HG03045 (cell line): ENCODE data around the gene RPSA.
"Not testable (repeated sequence)": the region's sequence is repeated elsewhere in the genome, so short reads cannot be mapped to it uniquely, and the experiment has no call there.

ENCODE experiments used
- ATAC-seq: cut with Tn5 transposase; IDR thresholded peaks from one replicate; pipeline ENCODE4 v1.9.1; 2021; ENCODE audit warnings: mild to moderate bottlenecking, moderate library complexity; ENCODE audit not compliant: unreplicated experiment

Gene RPSA

DNA sequence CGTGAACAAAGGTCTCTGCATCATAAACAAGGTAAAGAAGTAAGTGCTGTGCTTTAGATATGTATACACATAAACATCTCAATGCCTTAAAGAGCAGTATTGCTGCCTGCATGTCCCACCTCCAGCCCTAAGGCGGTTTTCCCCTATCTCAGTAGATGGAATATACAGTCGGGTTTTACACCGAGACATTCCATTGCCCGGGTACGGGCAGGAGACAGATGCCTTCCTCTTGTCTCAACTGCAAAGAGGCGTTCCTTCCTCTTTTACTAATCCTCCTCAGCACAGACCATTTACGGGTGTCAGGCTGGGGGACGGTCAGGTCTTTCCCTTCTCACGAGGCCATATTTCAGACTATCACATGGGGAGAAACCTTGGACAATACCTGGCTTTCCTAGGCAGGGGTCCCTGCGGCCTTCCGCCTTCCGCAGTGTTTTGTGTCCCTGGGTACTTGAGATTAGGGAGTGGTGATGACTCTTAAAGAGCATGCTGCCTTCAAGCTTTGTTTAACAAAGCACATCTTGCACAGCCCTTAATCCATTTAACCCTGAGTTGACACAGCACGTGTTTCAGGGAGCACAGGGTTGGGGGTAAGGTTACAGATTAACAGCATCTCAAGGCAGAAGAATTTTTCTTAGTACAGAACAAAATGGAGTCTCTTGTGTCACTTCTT, 12.2 kb downstream of the RPSA start:
- not testable (repeated sequence) for ATAC-seq

DNA sequence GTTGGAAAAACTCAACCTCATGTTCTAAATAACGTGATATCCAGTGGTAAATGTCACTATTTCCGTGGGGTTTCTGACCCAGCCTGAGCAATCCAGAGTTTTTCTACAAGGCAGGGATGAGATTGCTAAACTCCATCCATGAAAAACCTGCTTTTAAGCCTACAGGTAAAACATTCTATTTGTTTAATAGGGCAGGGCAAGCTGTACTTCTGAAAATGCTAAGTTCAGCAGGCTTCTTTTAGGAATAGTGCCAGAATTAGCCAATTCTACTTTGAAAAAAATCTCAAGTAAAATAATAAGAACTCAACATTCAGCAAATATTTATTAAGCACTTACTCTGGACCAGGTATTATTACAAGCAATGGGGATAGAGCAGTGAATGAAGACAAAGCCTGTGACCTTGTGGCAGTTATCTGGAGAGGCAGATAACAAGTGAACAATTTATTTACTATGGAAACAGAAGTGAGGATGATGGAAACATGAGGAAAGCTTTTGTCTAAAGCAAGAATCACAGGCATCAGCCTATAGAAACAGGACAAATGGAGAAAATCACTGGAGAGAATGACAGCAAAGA, 13.3 kb downstream of the RPSA start:
- ATAC-seq, result no peak

DNA sequence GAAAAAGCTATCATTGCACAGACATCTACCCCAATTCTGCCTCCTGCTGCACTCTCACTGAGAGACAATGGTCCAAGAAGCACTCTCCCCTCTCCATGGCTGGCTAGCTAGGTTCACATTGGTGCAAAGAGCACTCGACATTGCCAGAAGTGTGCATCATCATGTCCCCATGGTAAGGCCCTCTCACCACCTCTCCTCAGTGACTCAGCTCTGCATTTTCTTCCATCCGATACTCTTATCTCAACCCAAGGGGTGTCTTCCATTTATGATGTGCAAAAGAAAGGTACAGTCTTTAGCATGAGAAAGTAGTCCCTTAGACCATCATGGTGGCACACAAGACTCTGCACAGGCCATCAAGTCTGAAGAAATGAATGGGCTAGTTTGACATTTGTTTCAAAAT, 14.0 kb downstream of the RPSA start:
- no peak for ATAC-seq

DNA sequence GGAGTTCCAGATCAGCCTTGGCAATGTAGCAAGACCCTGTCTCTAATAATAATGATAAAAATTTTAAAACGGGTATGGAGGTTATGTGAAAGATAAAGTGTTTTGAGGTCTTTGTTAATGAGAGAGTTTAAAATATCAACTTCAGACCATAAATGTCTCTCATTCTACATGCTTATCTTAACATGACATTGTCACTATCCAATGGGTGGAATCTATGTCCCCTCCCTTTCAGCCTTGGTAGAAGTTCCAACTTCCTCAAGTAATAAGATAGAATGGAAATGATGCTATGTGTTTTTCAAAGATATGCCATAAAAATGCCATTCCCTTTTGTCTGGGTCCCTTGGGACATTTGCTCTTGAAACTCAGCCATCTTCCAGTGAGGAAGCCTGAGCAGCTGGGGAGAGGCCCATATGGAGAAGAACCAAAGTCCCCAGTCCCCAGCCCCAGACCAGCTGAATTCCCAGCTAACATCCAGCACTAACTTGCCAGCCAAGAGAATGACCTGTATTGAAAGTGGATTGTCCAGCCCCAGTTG, 17.0 kb downstream of the RPSA start:
- ATAC-seq, result no peak

DNA sequence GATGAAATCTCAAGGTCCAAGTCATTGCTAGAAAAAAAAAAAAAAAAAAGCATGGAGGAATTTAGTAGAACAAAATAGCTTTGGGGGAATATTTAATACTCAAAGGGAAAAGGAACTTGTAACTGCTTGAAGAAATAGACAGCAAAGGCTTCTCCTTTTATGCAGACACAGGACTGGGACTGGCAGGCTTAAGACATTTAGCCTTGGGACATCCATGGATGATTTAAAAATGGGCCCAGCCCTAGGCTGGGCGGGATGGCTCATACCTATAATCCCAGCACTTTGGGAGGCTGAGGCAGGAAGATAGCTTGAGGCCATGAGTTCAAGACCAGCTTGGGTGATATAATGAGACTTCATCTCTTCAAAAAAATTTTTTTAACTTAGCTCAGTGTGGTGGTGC, 19.8 kb downstream of the RPSA start:
- ATAC-seq, result no peak

DNA sequence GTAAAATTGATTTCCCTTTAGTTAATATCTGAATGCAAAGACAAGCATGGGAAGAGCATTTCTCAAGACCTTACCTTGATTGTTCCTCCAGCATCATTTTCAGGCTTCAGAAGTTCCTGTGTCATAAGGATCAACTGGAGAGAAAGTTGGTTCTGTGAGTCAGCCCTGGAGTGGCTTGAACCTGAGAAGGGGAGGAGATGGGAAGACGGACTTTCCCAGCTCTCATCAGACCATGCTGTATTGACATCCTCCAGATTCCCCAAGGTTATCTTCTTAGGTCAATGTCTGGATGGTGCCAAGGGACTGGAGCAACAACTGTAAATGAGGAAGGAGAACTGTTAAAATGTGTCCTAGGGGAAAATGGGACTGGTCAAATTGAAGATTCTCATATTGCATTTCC, 21.0 kb downstream of the RPSA start:
- ATAC-seq, result no peak

DNA sequence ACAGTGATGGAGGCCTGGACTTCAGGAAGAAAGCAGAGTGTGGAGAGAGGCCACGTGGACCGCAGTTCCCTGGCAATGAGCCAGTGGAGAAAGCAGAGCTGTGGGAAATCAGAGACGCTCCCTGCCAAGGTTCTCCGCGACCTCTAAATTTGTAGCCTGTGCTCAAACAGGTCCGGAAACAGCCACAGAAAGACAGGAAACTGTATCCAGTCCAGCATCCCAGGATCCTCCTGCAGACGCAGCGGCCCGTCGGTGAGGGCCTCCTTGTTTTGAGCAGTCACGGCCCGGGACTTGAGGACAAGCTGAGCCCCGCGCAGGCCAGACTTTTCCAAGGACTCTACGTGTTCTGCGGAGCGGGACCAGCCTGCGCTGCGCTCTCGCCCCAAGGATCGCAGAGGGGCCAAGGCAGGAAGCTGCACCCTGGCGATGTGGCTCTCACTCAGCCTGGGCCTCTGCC, 22.3 kb downstream of the RPSA start:
- ATAC-seq, result no peak

DNA sequence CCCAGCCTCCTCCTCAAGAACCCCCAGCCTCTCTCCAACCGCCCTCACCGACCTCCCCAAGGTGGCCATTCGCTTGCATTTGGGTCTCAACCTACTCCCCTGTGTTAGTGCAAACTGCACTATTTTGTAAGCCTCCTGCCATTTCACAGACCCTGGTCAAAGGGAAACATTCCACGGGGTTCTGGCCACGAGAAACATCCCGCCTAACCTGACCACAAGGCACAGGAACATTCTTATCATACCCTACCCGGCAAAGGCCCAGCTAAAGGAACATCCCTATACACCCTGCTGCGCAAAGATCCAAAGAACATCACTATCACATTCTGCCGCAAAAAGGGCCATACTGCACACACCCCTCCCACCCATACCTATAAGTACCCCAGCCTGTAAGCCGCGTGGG, 22.9 kb downstream of the RPSA start:
- ATAC-seq, result no peak

DNA sequence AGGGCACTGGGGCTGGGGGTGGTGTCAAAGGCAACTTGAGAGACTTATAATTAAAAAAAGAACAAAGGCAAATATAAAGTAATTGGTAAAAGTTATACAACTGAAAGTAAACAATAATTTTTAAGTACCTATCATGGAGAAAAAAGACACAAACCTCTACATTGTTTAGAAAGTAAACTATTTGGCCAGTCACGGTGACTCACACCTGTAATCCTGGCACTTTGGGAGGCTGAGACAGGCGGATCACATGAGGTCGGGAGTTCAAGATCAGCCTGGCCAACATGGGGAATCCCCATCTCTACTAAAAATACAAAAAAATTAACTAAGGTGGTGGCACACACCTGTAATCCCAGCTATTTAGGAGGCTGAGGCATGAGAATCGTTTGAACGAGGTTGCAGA, 25.8 kb downstream of the RPSA start:
- no peak for ATAC-seq

DNA sequence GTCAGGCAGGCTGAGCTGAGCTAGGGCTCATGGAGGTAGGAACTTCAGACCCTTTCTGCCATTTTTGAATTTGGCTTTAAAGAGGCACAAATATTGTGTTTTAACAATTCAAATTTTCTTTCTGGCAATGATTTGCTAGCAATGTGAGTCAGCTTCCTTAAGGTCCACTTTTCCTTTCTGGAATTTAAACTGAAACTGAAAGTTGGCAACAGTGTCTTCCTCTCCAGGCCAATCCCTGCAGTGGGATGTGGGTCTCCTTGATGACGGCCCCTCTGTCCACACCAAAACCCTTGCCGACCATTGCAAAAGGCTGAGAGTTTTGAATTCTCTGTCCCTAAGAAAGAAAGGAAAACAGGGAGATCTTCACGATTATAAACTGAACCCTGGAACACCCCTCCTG, 27.1 kb downstream of the RPSA start:
- no peak for ATAC-seq

DNA sequence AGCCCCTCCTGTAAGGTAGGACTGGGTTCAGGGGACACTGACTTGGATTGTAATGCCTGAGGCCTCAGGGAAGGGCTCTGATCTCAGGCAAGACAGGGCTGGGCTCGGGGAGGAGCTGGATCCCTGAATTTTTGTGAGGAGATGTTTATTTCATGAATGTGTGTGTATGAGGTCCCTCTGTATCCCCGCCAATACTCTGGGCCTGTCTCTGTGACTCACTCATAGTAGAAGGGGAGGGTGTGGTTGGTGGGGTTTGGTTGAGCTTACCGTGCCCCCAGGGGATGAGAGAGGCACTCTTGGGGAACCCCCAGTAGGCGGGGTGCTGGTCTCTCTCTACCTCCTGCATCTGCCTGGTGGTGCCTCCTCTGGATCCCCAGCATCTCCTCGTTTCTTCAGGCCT, 28.1 kb downstream of the RPSA start:
- ATAC-seq, result no peak

DNA sequence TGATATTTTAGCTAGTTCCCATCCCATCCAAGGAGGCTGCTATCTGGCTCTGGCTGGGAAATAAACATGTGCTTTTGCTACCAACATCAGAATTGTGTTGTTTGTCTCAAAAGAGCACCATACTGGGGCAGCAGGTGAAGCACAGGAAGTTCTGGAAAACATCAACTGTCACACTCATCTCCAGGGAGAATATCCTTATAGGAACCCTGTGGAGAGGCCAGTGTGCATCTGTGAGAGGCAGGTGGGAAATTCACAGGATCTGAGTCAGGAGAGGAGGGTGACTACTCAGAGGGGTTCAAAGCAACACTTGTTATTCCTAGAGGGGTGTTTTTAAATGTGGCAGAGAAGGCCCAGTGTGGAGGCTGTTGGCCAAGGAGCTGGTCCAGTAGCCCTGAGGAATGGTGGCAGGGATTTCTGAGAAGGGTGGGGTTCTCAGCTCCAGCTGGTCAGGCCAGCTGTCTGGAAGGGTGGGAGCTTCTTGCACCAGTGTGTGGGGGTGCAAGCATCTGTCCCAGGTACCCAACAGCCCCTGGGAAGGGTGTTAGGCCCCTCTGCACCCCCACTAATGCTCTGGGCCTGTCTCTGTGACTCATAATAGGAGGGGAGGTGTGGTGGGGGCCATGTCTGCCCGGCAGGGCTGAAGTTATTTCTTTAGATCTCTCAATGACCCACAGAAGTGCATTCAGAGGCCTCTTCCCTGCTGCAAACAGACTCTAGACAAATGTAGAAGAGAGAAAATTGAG, 28.7 kb downstream of the RPSA start:
- no peak for ATAC-seq

DNA sequence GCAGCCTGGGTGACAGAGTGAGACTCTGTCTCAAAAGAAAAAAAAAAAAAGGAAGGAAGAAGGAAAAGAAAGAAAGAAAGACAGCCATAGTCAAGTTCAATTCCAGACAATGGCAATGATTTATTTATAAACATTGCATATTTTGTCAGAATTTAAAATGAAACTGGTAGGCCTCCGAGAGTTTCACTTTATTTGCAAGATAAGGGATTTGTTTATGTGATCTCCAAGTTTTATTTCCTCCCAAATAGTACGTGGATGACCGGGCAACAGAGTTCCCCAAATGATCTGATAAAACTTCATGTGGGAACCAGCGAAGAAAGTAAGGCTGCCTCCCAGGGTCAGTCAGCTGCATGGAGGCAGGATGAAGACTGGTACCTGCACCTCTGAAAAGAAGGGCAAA, 32.4 kb downstream of the RPSA start:
- ATAC-seq, result no peak

DNA sequence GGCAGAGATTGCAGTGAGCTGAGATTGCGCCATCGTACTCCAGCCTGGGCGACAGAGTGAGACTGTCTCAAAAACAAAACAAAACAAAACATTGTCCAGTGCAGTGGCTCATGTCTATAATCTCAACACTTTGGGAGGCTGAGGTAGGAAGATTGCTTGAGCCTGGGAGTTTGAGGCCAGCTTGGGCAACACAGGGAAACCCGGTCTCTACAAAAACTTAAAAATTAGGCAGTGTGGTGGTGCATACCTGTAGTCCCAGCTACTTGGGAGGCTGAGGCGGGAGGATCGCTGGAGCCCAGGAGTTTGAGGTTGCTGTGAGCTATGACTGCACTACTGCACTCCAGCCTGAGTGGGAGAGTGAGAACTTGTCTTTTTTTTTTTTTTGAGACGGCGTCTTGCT, 33.8 kb downstream of the RPSA start:
- ATAC-seq, result no peak

DNA sequence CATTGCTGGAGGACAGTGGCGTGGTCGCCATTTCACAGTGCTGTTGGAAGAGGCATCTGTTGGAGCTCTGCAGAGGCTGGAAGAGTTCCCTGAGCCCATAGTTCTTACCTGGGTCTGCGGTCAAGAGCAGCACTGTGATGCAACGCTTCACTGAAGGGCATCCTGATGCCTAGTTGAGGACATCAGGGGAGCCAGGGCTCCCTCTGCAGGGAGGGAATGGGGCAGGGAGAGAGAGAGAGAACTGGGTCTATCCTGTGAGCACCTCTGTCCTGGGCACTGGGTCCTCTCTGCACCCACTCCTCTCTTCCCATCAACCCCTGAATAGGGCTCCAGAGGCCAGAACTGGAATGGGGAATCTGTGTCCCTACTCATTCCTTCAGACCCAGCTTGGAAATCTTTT, 37.0 kb downstream of the RPSA start:
- ATAC-seq, result no peak

DNA sequence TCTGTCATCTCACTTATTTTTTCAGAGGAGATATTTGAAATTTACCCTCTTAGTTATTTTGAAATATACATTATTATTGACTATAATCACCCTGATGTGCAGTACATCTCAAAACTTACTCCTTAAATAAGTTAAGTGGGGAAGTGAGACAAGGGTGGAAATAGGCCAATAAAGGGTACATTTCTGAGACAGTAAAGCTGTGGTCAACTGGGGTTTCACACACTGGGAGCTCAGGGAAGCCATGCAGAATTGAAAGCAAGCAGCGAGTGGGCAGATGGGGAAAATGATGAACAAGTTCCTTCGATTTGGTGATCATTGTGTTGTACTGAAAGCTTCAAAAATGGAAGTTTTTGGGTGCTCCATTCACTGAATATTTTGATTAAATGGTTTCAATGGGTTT, 39.4 kb downstream of the RPSA start:
- ATAC-seq, result no peak

DNA sequence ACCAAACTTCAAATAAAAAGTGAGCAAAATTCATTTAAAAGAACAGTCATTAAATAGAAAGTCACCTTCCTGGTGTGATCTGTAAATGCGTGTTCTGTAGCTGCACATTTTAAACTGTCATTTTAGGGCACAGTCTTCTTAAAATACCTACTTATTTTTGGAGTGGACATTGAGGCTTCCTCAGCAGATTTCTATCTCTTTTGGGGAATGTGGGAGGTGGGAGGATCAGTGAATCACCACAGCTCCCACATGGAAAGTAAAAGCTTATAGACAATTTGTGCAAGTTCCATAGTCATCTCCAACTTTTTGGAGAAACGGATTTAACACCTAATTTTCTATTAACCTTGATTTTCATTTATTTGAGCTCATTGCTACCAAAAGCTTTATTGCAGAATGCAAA, 39.9 kb downstream of the RPSA start:
- no peak for ATAC-seq

DNA sequence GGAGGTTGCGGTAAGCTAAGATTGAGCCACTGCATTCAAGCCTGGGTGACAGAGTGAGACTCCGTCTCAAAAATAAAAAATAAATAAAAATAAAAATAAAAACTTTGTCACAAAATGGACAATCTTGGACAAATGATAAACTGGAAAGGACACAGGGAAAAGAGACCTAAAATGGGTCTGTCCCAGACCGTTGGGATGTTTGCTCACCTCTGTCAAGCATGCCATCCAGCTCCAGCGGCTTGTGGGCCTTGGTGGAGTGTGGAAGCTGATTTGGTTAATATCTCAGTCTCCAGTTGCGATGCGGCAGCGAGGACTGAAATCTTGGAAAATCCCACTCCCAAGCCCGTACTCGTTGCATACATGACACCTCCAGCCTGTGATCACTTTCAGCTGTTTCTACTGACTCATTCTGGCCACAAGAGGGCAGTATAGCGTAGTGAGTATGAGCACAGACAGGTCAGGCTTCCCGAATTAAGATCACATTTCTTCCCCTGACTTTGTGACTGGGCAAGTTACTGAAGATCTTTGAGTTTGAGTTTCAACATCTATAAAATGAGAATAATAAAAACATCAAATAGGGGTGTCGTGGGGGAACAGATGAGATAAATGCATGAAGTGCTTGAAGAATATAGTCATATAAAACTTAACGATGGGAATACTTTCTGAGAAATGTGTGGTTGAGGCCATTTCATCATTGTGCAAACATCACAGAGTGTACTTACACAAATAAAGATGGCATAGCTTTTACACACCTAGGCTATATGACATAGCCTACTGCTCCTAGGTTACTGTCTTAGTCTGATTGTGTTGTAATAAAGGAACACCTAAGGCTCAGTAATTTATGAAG, 41.3 kb downstream of the RPSA start:
- peak; percentile 83 for ATAC-seq

DNA sequence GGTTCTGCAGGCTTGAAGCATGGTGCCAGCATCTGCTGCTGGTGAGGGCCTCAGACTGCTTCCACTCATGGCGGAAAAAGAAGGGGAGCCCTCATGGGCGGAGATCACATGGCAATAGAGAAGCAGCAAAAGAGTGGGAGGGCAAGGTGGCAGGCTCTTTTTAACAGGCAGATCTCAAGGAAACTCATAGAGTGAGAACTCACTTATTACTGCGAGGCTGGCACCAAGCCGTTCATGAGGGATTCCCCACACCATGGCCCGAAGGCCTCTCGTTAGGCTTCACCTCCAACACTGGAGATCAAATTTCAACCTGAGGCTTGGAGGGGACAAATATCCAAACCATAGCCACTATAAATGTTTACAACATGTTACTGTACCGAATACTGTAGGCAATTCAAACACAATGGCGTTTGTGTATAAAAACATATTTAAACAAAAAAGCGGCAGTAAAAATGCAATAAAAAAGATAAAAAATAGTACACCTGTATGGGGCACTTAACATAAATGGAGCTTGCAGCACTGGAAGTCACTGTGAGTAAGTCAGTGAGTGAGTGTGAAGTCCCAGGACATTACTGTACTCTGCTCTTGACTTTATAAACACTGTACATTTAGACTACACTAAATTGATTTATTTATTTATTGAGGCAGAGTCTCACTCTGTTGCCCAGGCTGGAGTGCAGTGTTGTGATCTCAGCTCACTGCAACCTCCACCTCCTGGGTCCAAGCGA, 42.1 kb downstream of the RPSA start:
- ATAC-seq, result no peak

DNA sequence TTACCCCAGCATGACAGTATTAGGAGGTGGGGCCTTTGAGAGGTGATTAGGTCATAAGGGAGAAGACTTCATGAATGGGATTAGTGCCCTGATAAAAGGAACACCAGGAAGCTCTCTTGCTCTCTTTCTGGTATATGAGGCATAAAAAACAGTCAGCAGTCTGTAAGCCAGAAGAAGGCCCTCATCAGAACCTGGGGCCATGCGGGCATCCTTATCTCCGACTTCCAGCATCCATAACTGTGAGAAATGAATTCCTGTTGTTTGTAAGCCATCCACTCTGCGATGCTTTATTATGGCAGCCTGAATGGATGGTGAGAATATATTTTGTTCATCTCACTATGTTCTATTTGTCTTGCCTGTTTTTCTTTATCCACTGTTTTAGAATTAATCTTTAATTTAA, 43.3 kb downstream of the RPSA start:
- ATAC-seq, result no peak

DNA sequence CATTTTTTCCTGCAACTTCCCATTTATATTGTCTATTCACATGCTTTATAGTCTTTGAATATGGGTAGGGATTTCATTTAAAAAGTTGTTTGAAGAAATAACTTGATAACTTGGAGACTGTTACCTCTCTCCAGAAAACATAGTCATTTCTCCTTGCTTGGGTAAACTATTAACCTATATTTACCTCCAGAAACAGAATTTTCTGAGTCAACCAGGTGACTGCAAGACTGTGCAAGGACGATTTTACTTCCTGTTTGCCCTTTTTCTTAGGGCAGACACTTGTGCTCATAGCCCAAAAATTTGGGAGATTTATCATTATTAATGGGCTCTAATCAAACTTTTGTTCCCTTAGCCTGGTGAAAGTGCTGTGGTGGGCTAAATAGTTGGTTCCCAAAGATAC, 46.6 kb downstream of the RPSA start:
- no peak for ATAC-seq
